ENCODE data around the gene CTSV.

The CTSV gene

GRCh38 chr9:97053717-97054116 lies 14.8 kb upstream of the CTSV start:
- H3K4me1 ChIP-seq, result no peaks in the 10 kb centered on the region
- no peaks in the 10 kb centered on the region for H3K27me3 ChIP-seq (ENCODE audit: control insufficient read depth, insufficient read depth, low read length)
- no peak overlapping the region for H3K4me2 ChIP-seq (ENCODE audit: low read length)
- no peaks in the 10 kb centered on the region for H3K36me3 ChIP-seq (ENCODE audit: control insufficient read depth, insufficient read depth, low read length)
- TF ChIP-seq CTCF (IDR thresholded peaks at IDR 0.05), result no peak
- no peak overlapping the region for H3K27ac ChIP-seq
- no peaks in the 10 kb centered on the region for H3K9me3 ChIP-seq (ENCODE audit: control insufficient read depth, low read length)
- no peaks in the 10 kb centered on the region for H3K79me2 ChIP-seq
- H2AFZ ChIP-seq, result no peak overlapping the region
- H3K9ac ChIP-seq, result no peak overlapping the region
- H3K4me3 ChIP-seq (ENCODE audit: low read depth, low read length), result no peak overlapping the region

GRCh38 chr9:97052735-97053134 lies 13.8 kb upstream of the CTSV start:
- no peaks in the 10 kb centered on the region for H3K4me1 ChIP-seq
- no peak overlapping the region for H3K4me2 ChIP-seq (ENCODE audit: low read length)
- TF ChIP-seq CTCF (IDR thresholded peaks at IDR 0.05), result no peak
- no peak overlapping the region for H3K27ac ChIP-seq
- H3K36me3 ChIP-seq (ENCODE audit: control insufficient read depth, insufficient read depth, low read length), result no peaks in the 10 kb centered on the region
- H3K9ac ChIP-seq, result no peak overlapping the region
- no peaks in the 10 kb centered on the region for H3K27me3 ChIP-seq (ENCODE audit: control insufficient read depth, insufficient read depth, low read length)
- H3K9me3 ChIP-seq (ENCODE audit: control insufficient read depth, low read length), result no peaks in the 10 kb centered on the region
- H2AFZ ChIP-seq, result no peak overlapping the region
- no peaks in the 10 kb centered on the region for H3K79me2 ChIP-seq
- H3K4me3 ChIP-seq (ENCODE audit: low read depth, low read length), result no peak overlapping the region

GRCh38 chr9:97046228-97046627 lies 7.3 kb upstream of the CTSV start:
- H3K79me2 ChIP-seq, result no peaks in the 10 kb centered on the region
- no peaks in the 10 kb centered on the region for H3K4me1 ChIP-seq
- H3K4me3 ChIP-seq (ENCODE audit: low read depth, low read length), result no peak overlapping the region
- no peak overlapping the region for H3K27ac ChIP-seq
- no peak overlapping the region for H3K4me2 ChIP-seq (ENCODE audit: low read length)
- no peak for TF ChIP-seq CTCF (IDR thresholded peaks at IDR 0.05)
- H3K27me3 ChIP-seq (ENCODE audit: control insufficient read depth, insufficient read depth, low read length), result no peaks in the 10 kb centered on the region
- no peak overlapping the region for H3K9ac ChIP-seq
- no peaks in the 10 kb centered on the region for H3K36me3 ChIP-seq (ENCODE audit: control insufficient read depth, insufficient read depth, low read length)
- no peaks in the 10 kb centered on the region for H3K9me3 ChIP-seq (ENCODE audit: control insufficient read depth, low read length)
- no peak overlapping the region for H2AFZ ChIP-seq

GRCh38 chr9:97045300-97045699 lies 6.4 kb upstream of the CTSV start:
- Histone ChIP-seq H3K4me2 (ENCODE audit: low read length) (no peak overlapping the region), H3K9me3 (ENCODE audit: control insufficient read depth, low read length) (no peaks in the 10 kb centered on the region), H3K79me2 (no peaks in the 10 kb centered on the region), H2AFZ (no peak overlapping the region), H3K9ac (no peak overlapping the region), H3K27me3 (ENCODE audit: control insufficient read depth, insufficient read depth, low read length) (no peaks in the 10 kb centered on the region), H3K4me1 (no peaks in the 10 kb centered on the region), H3K36me3 (ENCODE audit: control insufficient read depth, insufficient read depth, low read length) (no peaks in the 10 kb centered on the region), H3K27ac (no peak overlapping the region), H3K4me3 (ENCODE audit: low read depth, low read length) (no peak overlapping the region)
- no peak for TF ChIP-seq CTCF (IDR thresholded peaks at IDR 0.05)

- no peak overlapping the region for H3K9ac ChIP-seq
- no peaks in the 10 kb centered on the region for H3K27me3 ChIP-seq (ENCODE audit: control insufficient read depth, insufficient read depth, low read length)
- H3K27ac ChIP-seq, result no peak overlapping the region
- no peaks in the 10 kb centered on the region for H3K9me3 ChIP-seq (ENCODE audit: control insufficient read depth, low read length)
- no peak for TF ChIP-seq CTCF (IDR thresholded peaks at IDR 0.05)
- H3K4me3 ChIP-seq (ENCODE audit: low read depth, low read length), result no peak overlapping the region
- H3K79me2 ChIP-seq, result no peaks in the 10 kb centered on the region
- no peak overlapping the region for H2AFZ ChIP-seq
- H3K36me3 ChIP-seq (ENCODE audit: control insufficient read depth, insufficient read depth, low read length), result no peaks in the 10 kb centered on the region
- peaks cover 3% of the 10 kb centered on the region for H3K4me1 ChIP-seq
- no peak overlapping the region for H3K4me2 ChIP-seq (ENCODE audit: low read length)
Measured at GRCh38 chr9:97041898-97042297, 3.0 kb upstream of the CTSV start.
